Endothelial cell of umbilical vein (primary cell): Measurements from ENCODE around the gene RNF213. TPM values are rescaled to one million over a fixed set of nuclear protein-coding genes. Genes with fewer than 3 reads are reported as not detected.

Source experiments
- BruUV-seq: library from RNA; stranded (reverse); fragments of 400-500 nt; replicated peaks from 2 replicates; lab custom pipeline; 2021; lab: Mats Ljungman, UMichigan
- CTCF ChIA-PET: fragments of 300-600, 350-600 bp; sonication (Branson Sonifier 250); formaldehyde crosslinking; loops from one replicate; lab custom pipeline; 2021; ENCODE audit warnings: antibody characterized with exemption, inconsistent platforms; lab: Charles Lee
- POLR2A ChIA-PET: fragments of 300-600, 350-600 bp; sonication (Branson Sonifier 250); formaldehyde crosslinking; loops from one replicate; lab custom pipeline; 2021; ENCODE audit warnings: antibody characterized with exemption, inconsistent platforms; lab: Charles Lee
- DNase-seq: peaks from one replicate; pipeline ENCODE4 v3.0.0-alpha.2; 2011; ENCODE audit warnings: low read depth, low spot score
- FAIRE-seq: peaks from 2 replicates; lab custom pipeline; 2011; peaks lifted over from hg19 to GRCh38; lab: Jason Lieb, UNC
- H2AFZ ChIP-seq: 2 replicates; pipeline ENCODE4 v1.6.0; 2012; ENCODE audit warnings: low read depth, low read length, control low read depth, inconsistent platforms
- H3K27ac ChIP-seq: 2 replicates; pipeline ENCODE4 v1.5.1; 2011; ENCODE audit warnings: low read depth, mild to moderate bottlenecking, control low read depth, low read length, moderate library complexity; ENCODE audit not compliant: insufficient read depth
- H3K27me3 ChIP-seq, 2 experiments: 2 replicates each; pipeline versions ENCODE4 v1.6.0 to v1.6.1; 2011; ENCODE audit warnings: low read length in 2 of 2, mixed read lengths in 1 of 2; ENCODE audit not compliant: control insufficient read depth in 2 of 2, insufficient read depth in 2 of 2
- H3K36me3 ChIP-seq, 2 experiments: 2 replicates in 1 of 2; 3 replicates in 1 of 2; pipeline ENCODE4 v1.5.1; 2011; ENCODE audit warnings: low read length in 2 of 2, mild to moderate bottlenecking in 1 of 2, moderate library complexity in 1 of 2; ENCODE audit not compliant: control insufficient read depth in 2 of 2, insufficient read depth in 2 of 2; ENCODE audit errors: extremely low read depth in 1 of 2
- H3K4me1 ChIP-seq: 3 replicates; pipeline ENCODE4 v1.5.1; 2011; ENCODE audit warnings: mild to moderate bottlenecking, low read length; ENCODE audit not compliant: control insufficient read depth, insufficient read depth; ENCODE audit errors: extremely low read depth
- H3K4me2 ChIP-seq: 2 replicates; pipeline ENCODE4 v1.6.1; 2011; ENCODE audit warnings: low read length, control low read depth, mixed read lengths; ENCODE audit not compliant: insufficient read depth
- H3K4me3 ChIP-seq, 3 experiments: fragments of 200-600 bp in 1 of 3; sonication (generic), shearing (Covaris generic) in 1 of 3; replicated peaks in 1 of 3; 2 replicates each; pipeline ENCODE4 v1.5.1; 2011 to 2016; ENCODE audit warnings: control low read depth in 3 of 3, low read length in 3 of 3, mild to moderate bottlenecking in 2 of 3, inconsistent platforms in 1 of 3, low read depth in 1 of 3, moderate library complexity in 1 of 3; ENCODE audit not compliant: insufficient read depth in 1 of 3
- H3K79me2 ChIP-seq: 2 replicates; pipeline ENCODE4 v1.6.0; 2012; ENCODE audit warnings: low read length, inconsistent platforms; ENCODE audit not compliant: control insufficient read depth, insufficient read depth
- H3K9ac ChIP-seq: replicated peaks from 2 replicates; pipeline ENCODE3; 2011; ENCODE audit warnings: low read length, control low read depth; ENCODE audit not compliant: insufficient read depth; ENCODE audit errors: extremely low read depth
- H3K9me1 ChIP-seq: replicated peaks from 3 replicates; pipeline ENCODE4 v1.6.0; 2011; ENCODE audit warnings: mild to moderate bottlenecking, low read length; ENCODE audit not compliant: control insufficient read depth, insufficient read depth; ENCODE audit errors: extremely low read depth
- H3K9me3 ChIP-seq: replicated peaks from 2 replicates; pipeline ENCODE4 v1.5.1; 2012; ENCODE audit warnings: low read length, inconsistent platforms; ENCODE audit not compliant: control insufficient read depth, insufficient read depth
- H4K20me1 ChIP-seq: replicated peaks from 2 replicates; pipeline ENCODE3; 2011; ENCODE audit warnings: mild to moderate bottlenecking, low read length; ENCODE audit not compliant: control insufficient read depth, insufficient read depth; ENCODE audit errors: extremely low read depth
- CTCF ChIP-seq, 2 donors: IDR thresholded peaks; 1 replicate in 1 of 2; 2 replicates in 1 of 2; pipeline ENCODE4 v1.5.1; 2011; ENCODE audit warnings: low read length in 2 of 2, mild to moderate bottlenecking in 2 of 2, moderate library complexity in 2 of 2, control low read depth in 1 of 2, inconsistent platforms in 1 of 2, low read depth in 1 of 2; ENCODE audit not compliant: insufficient read depth in 1 of 2; ENCODE audit errors: extremely low read depth in 1 of 2
- EZH2 ChIP-seq: IDR thresholded peaks from 2 replicates; pipeline ENCODE4 v1.6.1; 2012; ENCODE audit warnings: borderline replicate concordance, low read depth, mild to moderate bottlenecking, moderate library complexity, low read length, inconsistent platforms; ENCODE audit not compliant: severe bottlenecking
- FOS ChIP-seq: IDR thresholded peaks from 2 replicates; pipeline ENCODE4 v1.6.1; 2011; ENCODE audit warnings: mild to moderate bottlenecking, low read length, moderate library complexity, borderline replicate concordance; ENCODE audit not compliant: insufficient read depth
- GATA2 ChIP-seq: IDR thresholded peaks from 2 replicates; pipeline ENCODE4 v1.7.0; 2011; ENCODE audit warnings: low read depth, mild to moderate bottlenecking, moderate library complexity, mixed read lengths, low read length; ENCODE audit not compliant: insufficient read length, insufficient read depth
- JUN ChIP-seq: IDR thresholded peaks from 2 replicates; pipeline ENCODE4 v1.6.1; 2011; ENCODE audit warnings: borderline replicate concordance, low read depth; ENCODE audit not compliant: insufficient read length, insufficient read depth
- MAX ChIP-seq: IDR thresholded peaks from 2 replicates; pipeline ENCODE4 v1.6.1; 2011; ENCODE audit not compliant: insufficient read depth, insufficient read length
- MYC ChIP-seq: IDR thresholded peaks from one replicate; pipeline ENCODE4 v1.6.1; 2011; ENCODE audit warnings: mild to moderate bottlenecking, low read depth, low read length
- POLR2A ChIP-seq: IDR thresholded peaks from 2 replicates; pipeline ENCODE4 v1.6.1; 2012; ENCODE audit warnings: low read depth, mild to moderate bottlenecking, control low read depth, low read length
- POLR2AphosphoS5 ChIP-seq: IDR thresholded peaks from 2 replicates; pipeline ENCODE4 v1.6.1; 2012; ENCODE audit warnings: low read depth, mild to moderate bottlenecking, control low read depth, low read length, moderate library complexity; ENCODE audit not compliant: insufficient read depth
- dilution Hi-C: fragments of 300-500 bp; cut with MboI; formaldehyde crosslinking; loops from one replicate; pipeline ENCODE4 v1.15.0; 2019; ENCODE audit warnings: low sequenced_read_pairs; ENCODE audit not compliant: extremely low pct_ligation_motif_present
- intact Hi-C: fragments of 100-400 bp; cut with micrococcal nuclease; formaldehyde crosslinking; loops from one replicate; pipeline ENCODE4 v1.10.0; 2022
- polyA plus RNA-seq, 4 experiments: library from polyadenylated mRNA; depleted of rRNA in 3 of 4; stranded (reverse) in 3 of 4; unstranded in 1 of 4; fragments of >200 nt; gene quantifications; 2 replicates each; pipeline versions ENCODE4 v1.2.1 to v1.2.3, GENCODE V29; 2011 to 2012; ENCODE audit warnings: missing spikeins in 1 of 4
- total RNA-seq: library from RNA; stranded (reverse); gene quantifications from 2 replicates; pipeline ENCODE4 v1.2.3, GENCODE V29; 2021

RNF213 gene
- total and polyA plus RNA-seq, 2 donors (not counting 3 experiments of a cell fraction or from before 2014, with no cell fraction given), result 36.5 to 116 TPM

- BruUV-seq, result no TSS peak
- Histone ChIP-seq H3K4me2 (no peak overlapping the region), H3K4me3 (no peak overlapping the region), H2AFZ (no peak overlapping the region), H3K79me2 (no peaks in the 10 kb centered on the region), H3K4me1 (no peaks in the 10 kb centered on the region), H3K9ac (no peak overlapping the region), H3K9me1 (no peaks in the 10 kb centered on the region), H3K9me3 (no peaks in the 10 kb centered on the region), H3K27ac (no peak overlapping the region), H3K27me3 (no peaks in the 10 kb centered on the region), H4K20me1 (no peaks in the 10 kb centered on the region), H3K36me3 (peaks cover 47 to 70% of the 10 kb centered on the region in 2 experiments)
- intact Hi-C loops, result no loop called here
- FAIRE-seq, result no peak
- DNase-seq, result no peak
- dilution Hi-C loops, result no loop called here
- CTCF ChIA-PET, result no interaction called here
- POLR2A ChIA-PET, result no interaction called here
- no peak for TF ChIP-seq FOS
- no peak for TF ChIP-seq EZH2
- no peak for TF ChIP-seq POLR2A
- no peak for TF ChIP-seq MYC
- no peak for TF ChIP-seq GATA2
- no peak for TF ChIP-seq POLR2AphosphoS5
- TF ChIP-seq MAX, result no peak
- TF ChIP-seq JUN, result no peak
- TF ChIP-seq CTCF (IDR thresholded peaks at IDR 0.05; ENCODE audit: extremely low read depth in 1 of 2, insufficient read depth in 1 of 2, low read depth in 1 of 2, low read length in 2 of 2), result no peak
Observed at GRCh38 chr17:80349151-80349651, 88.5 kb downstream of the RNF213 start.
